GM18505 (cell line): Measurements from ENCODE around the gene WDR87.
"Not testable (repeated sequence)": the region's sequence is repeated elsewhere in the genome, so short reads cannot be mapped to it uniquely, and the experiment has no call there.

Experiments used
- ATAC-seq: cut with Tn5 transposase; IDR thresholded peaks from one replicate; pipeline ENCODE4 v1.9.1; 2021; ENCODE audit not compliant: unreplicated experiment
- POLR2A ChIP-seq: IDR thresholded peaks from 4 replicates; pipeline ENCODE4 v1.6.1; 2011; ENCODE audit warnings: borderline replicate concordance; ENCODE audit not compliant: insufficient read depth, insufficient read length; ENCODE audit errors: extremely low read depth

WDR87 gene

GRCh38 chr19:37893845-37894575 lies 12.4 kb downstream of the WDR87 start:
- no peak for ATAC-seq
- no peak for TF ChIP-seq POLR2A

GRCh38 chr19:37886571-37886970 lies 19.8 kb downstream of the WDR87 start:
- no peak for TF ChIP-seq POLR2A
- no peak for ATAC-seq

GRCh38 chr19:37885392-37885791 lies 21.0 kb downstream of the WDR87 start:
- no peak for ATAC-seq
- no peak for TF ChIP-seq POLR2A

GRCh38 chr19:37877147-37877546 lies 29.2 kb downstream of the WDR87 start:
- no peak for ATAC-seq
- no peak for TF ChIP-seq POLR2A

- TF ChIP-seq POLR2A = no peak
- no peak for ATAC-seq
These were observed 30.4 kb downstream of the WDR87 start for GRCh38 chr19:37876032-37876431.

GRCh38 chr19:37874784-37875183 lies 31.6 kb downstream of the WDR87 start:
- no peak for TF ChIP-seq POLR2A

GRCh38 chr19:37872383-37872782 lies 34.0 kb downstream of the WDR87 start:
- no peak for TF ChIP-seq POLR2A
- ATAC-seq = no peak

More at GRCh38 chr19:37874784-37875183, 31.6 kb downstream of the WDR87 start:
- no peak for ATAC-seq

GRCh38 chr19:37869766-37870340 lies 36.5 kb downstream of the WDR87 start:
- no peak for ATAC-seq

GRCh38 chr19:37867831-37868230 lies 38.6 kb downstream of the WDR87 start:
- TF ChIP-seq POLR2A = no peak
- no peak for ATAC-seq

More at GRCh38 chr19:37869766-37870340, 36.5 kb downstream of the WDR87 start:
- no peak for TF ChIP-seq POLR2A

- not testable (repeated sequence) for ATAC-seq
These were observed 40.5 kb downstream of the WDR87 start for GRCh38 chr19:37865930-37866329.

GRCh38 chr19:37864501-37864900 lies 41.9 kb downstream of the WDR87 start:
- ATAC-seq = no peak
- no peak for TF ChIP-seq POLR2A

GRCh38 chr19:37855098-37855497 lies 51.3 kb downstream of the WDR87 start:
- no peak for TF ChIP-seq POLR2A
- ATAC-seq = no peak

- no peak for ATAC-seq
- no peak for TF ChIP-seq POLR2A
These were observed 60.5 kb downstream of the WDR87 start for GRCh38 chr19:37845932-37846331.
